H1 (cell line): ENCODE data around the gene CEP95. TPM values are rescaled to one million over a fixed set of nuclear protein-coding genes. Genes with fewer than 3 reads are reported as not detected.
A peak's percentile ranks its signal among the peaks of the same experiment; 100 is the strongest.
"Not testable (repeated sequence)": the region's sequence is repeated elsewhere in the genome, so short reads cannot be mapped to it uniquely, and the experiment has no call there.

ENCODE experiments used
- CTCF ChIA-PET: fragments of 300-600 bp; sonication (Branson Sonifier 250); formaldehyde crosslinking; loops from one replicate; lab custom pipeline; 2021; ENCODE audit not compliant: partially characterized antibody; lab: Charles Lee
- POLR2A ChIA-PET: fragments of 300-600 bp; sonication (Branson Sonifier 250); formaldehyde crosslinking; loops from one replicate; lab custom pipeline; 2021; ENCODE audit warnings: inconsistent platforms; ENCODE audit not compliant: partially characterized antibody; lab: Charles Lee
- DNase-seq, 2 experiments: peaks; one replicate each; pipeline versions ENCODE4 v3.0.0 to v3.0.0-alpha.2; 2010 to 2022; ENCODE audit warnings: low spot score in 2 of 2, low read depth in 1 of 2, mixed read lengths in 1 of 2
- FAIRE-seq: peaks from 2 replicates; lab custom pipeline; 2011; peaks lifted over from hg19 to GRCh38; lab: Jason Lieb, UNC
- H2AFZ ChIP-seq: 2 replicates; pipeline ENCODE4 v1.8.1; 2012; ENCODE audit warnings: low read length, inconsistent platforms
- H2AK5ac ChIP-seq: 2 replicates; pipeline ENCODE4 v1.6.1; 2013; ENCODE audit warnings: low read depth, low read length
- H2BK120ac ChIP-seq: replicated peaks from 2 replicates; pipeline ENCODE3; 2013; ENCODE audit warnings: low read depth, low read length, inconsistent platforms
- H2BK12ac ChIP-seq: 2 replicates; pipeline ENCODE4 v1.6.1; 2013; ENCODE audit warnings: low read depth, low read length
- H2BK15ac ChIP-seq: 2 replicates; pipeline ENCODE4 v1.6.1; 2013; ENCODE audit warnings: low read length
- H2BK20ac ChIP-seq: 2 replicates; pipeline ENCODE4 v1.6.1; 2013; ENCODE audit warnings: low read length
- H2BK5ac ChIP-seq: 2 replicates; pipeline ENCODE4 v1.6.1; 2013; ENCODE audit warnings: low read depth, low read length
- H3K14ac ChIP-seq: 2 replicates; pipeline ENCODE4 v1.6.1; 2013; ENCODE audit warnings: inconsistent platforms; ENCODE audit not compliant: insufficient read length
- H3K18ac ChIP-seq: 2 replicates; pipeline ENCODE4 v1.6.1; 2013; ENCODE audit warnings: low read length; ENCODE audit errors: extremely low read depth
- H3K23ac ChIP-seq: 2 replicates; pipeline ENCODE4 v1.6.1; 2013; ENCODE audit warnings: inconsistent platforms; ENCODE audit not compliant: insufficient read length
- H3K23me2 ChIP-seq: 2 replicates; pipeline ENCODE4 v1.6.1; 2013; ENCODE audit warnings: low read depth, low read length
- H3K27ac ChIP-seq: 2 replicates; pipeline ENCODE4 v1.6.1; 2011; ENCODE audit warnings: low read depth, low read length, inconsistent platforms
- H3K27me3 ChIP-seq, 4 experiments: replicated peaks in 1 of 4; 1 replicate in 1 of 4; 2 replicates in 3 of 4; pipeline versions ENCODE4 v1.6.1 to v1.8.1; 2011 to 2013; ENCODE audit warnings: low read length in 3 of 4, mild to moderate bottlenecking in 3 of 4, inconsistent platforms in 2 of 4, mixed read lengths in 2 of 4, moderate library complexity in 1 of 4; ENCODE audit not compliant: control insufficient read depth in 3 of 4, insufficient read depth in 3 of 4; ENCODE audit errors: extremely low read depth in 1 of 4
- H3K36me3 ChIP-seq, 4 experiments: 2 replicates each; pipeline versions ENCODE4 v1.6.1 to v1.8.1; 2011 to 2013; ENCODE audit warnings: mild to moderate bottlenecking in 4 of 4, low read length in 3 of 4, moderate library complexity in 2 of 4, control low read depth in 1 of 4, inconsistent platforms in 1 of 4; ENCODE audit not compliant: insufficient read depth in 4 of 4, control insufficient read depth in 2 of 4
- H3K4ac ChIP-seq: replicated peaks from 2 replicates; pipeline ENCODE3; 2013; ENCODE audit warnings: low read length, low read depth, mixed read lengths, inconsistent platforms; ENCODE audit not compliant: insufficient read length
- H3K4me1 ChIP-seq, 4 experiments: replicated peaks in 1 of 4; 1 replicate in 1 of 4; 2 replicates in 3 of 4; pipeline versions ENCODE4 v1.6.1 to v1.8.1; 2011 to 2013; ENCODE audit warnings: low read length in 3 of 4, inconsistent platforms in 2 of 4, mixed read lengths in 1 of 4; ENCODE audit not compliant: insufficient read depth in 4 of 4, control insufficient read depth in 3 of 4
- H3K4me2 ChIP-seq, 2 experiments: 2 replicates each; pipeline versions ENCODE4 v1.6.1 to v1.8.1; 2011 to 2013; ENCODE audit warnings: low read depth in 2 of 2, low read length in 2 of 2, control low read depth in 1 of 2, inconsistent platforms in 1 of 2, mild to moderate bottlenecking in 1 of 2; ENCODE audit not compliant: insufficient read depth in 1 of 2
- H3K4me3 ChIP-seq, 4 experiments: fragments of 200-600, 300-600 bp in 1 of 4; sonication (generic), shearing (Covaris generic), sonication (Bioruptor Twin) in 1 of 4; 2 replicates each; pipeline versions ENCODE4 v1.5.1 to v1.8.1; 2011 to 2016; ENCODE audit warnings: low read length in 4 of 4, low read depth in 3 of 4, control low read depth in 2 of 4, inconsistent platforms in 2 of 4, mild to moderate bottlenecking in 2 of 4, mixed read lengths in 1 of 4, moderate library complexity in 1 of 4; ENCODE audit not compliant: insufficient read depth in 2 of 4; ENCODE audit errors: extremely low read depth in 1 of 4
- H3K56ac ChIP-seq: replicated peaks from 2 replicates; pipeline ENCODE3; 2013; ENCODE audit warnings: low read depth, mild to moderate bottlenecking, mixed read lengths, low read length, inconsistent platforms; ENCODE audit not compliant: insufficient read length
- H3K79me1 ChIP-seq: 2 replicates; pipeline ENCODE4 v1.6.1; 2013; ENCODE audit warnings: low read depth, low read length, control low read depth
- H3K79me2 ChIP-seq, 2 experiments: 2 replicates each; pipeline versions ENCODE4 v1.6.1 to v1.8.1; 2012 to 2013; ENCODE audit warnings: low read length in 2 of 2, mild to moderate bottlenecking in 2 of 2, inconsistent platforms in 1 of 2; ENCODE audit not compliant: insufficient read depth in 2 of 2, control insufficient read depth in 1 of 2
- H3K9ac ChIP-seq, 4 experiments: replicated peaks in 1 of 4; 1 replicate in 1 of 4; 2 replicates in 3 of 4; pipeline versions ENCODE4 v1.6.1 to v1.8.1; 2011 to 2013; ENCODE audit warnings: low read depth in 3 of 4, low read length in 3 of 4, control low read depth in 2 of 4, mild to moderate bottlenecking in 2 of 4, moderate library complexity in 2 of 4, inconsistent platforms in 1 of 4; ENCODE audit errors: extremely low read depth in 1 of 4
- H3K9me3 ChIP-seq, 2 experiments: 2 replicates each; pipeline versions ENCODE4 v1.6.1 to v1.8.1; 2012 to 2013; ENCODE audit warnings: mild to moderate bottlenecking in 2 of 2, moderate library complexity in 2 of 2, control low read depth in 1 of 2, inconsistent platforms in 1 of 2, low read depth in 1 of 2, low read length in 1 of 2, mixed read lengths in 1 of 2; ENCODE audit not compliant: insufficient read depth in 2 of 2
- H4K20me1 ChIP-seq, 2 experiments: replicated peaks in 1 of 2; 2 replicates each; pipeline versions ENCODE3 to v1.8.1; 2011 to 2013; ENCODE audit warnings: inconsistent platforms in 2 of 2, low read length in 2 of 2, mild to moderate bottlenecking in 1 of 2; ENCODE audit not compliant: insufficient read depth in 2 of 2, control insufficient read depth in 1 of 2
- H4K5ac ChIP-seq: 2 replicates; pipeline ENCODE4 v1.6.1; 2013; ENCODE audit warnings: low read length, low read depth, mixed read lengths, inconsistent platforms; ENCODE audit not compliant: insufficient read length
- H4K8ac ChIP-seq: 2 replicates; pipeline ENCODE4 v1.8.0; 2013; ENCODE audit warnings: mild to moderate bottlenecking, moderate library complexity, low read length, inconsistent platforms; ENCODE audit not compliant: insufficient read depth; ENCODE audit errors: extremely low read depth
- H4K91ac ChIP-seq: replicated peaks from 2 replicates; pipeline ENCODE3; 2013; ENCODE audit warnings: low read length, mixed read lengths, inconsistent platforms; ENCODE audit not compliant: insufficient read length
- WGBS, 2 experiments: shearing (Covaris generic) in 1 of 2; methylation state at CpG; one replicate each; pipeline versions ENCODE4 v1.1.6 to v1.1.7; 2013 to 2015; ENCODE audit warnings: low lambda C conversion rate in 2 of 2, mixed read lengths in 2 of 2, inconsistent platforms in 1 of 2, low coverage in 1 of 2, missing lambda C conversion rate in 1 of 2; ENCODE audit not compliant: insufficient replicate concordance in 2 of 2, insufficient coverage in 1 of 2, insufficient read length in 1 of 2; ENCODE audit errors: extremely low coverage in 1 of 2, missing lambda C conversion rate in 1 of 2; 5-methylcytosine and 5-hydroxymethylcytosine counted together
- polyA plus RNA-seq, 7 experiments: library from polyadenylated mRNA; depleted of rRNA in 3 of 7; stranded (reverse) in 5 of 7; unstranded in 2 of 7; fragments of >200 nt in 5 of 7; fragments of 200-250 nt in 2 of 7; gene quantifications; 1 replicate in 5 of 7; 2 replicates in 1 of 7; 4 replicates in 1 of 7; pipeline versions ENCODE4 v1.2.1 to v1.2.3, GENCODE V29; 2011 to 2013; ENCODE audit warnings: missing spikeins in 2 of 7, mixed read lengths in 2 of 7
- total RNA-seq: library from RNA; stranded (reverse); fragmentation: NEBNext Ultra II Directional; extraction: Animal tissue kit (Norgen Biotek cat#: 25700); gene quantifications from 2 replicates; pipeline ENCODE4 v1.2.1, GENCODE V29; 2021

CEP95 gene
- total and polyA plus RNA-seq, 2 of the 8 experiments (the other 6 are each of a cell fraction or from before 2014, with no cell fraction given), result 22.3 to 51.5 TPM

- not testable (repeated sequence) for H2BK20ac ChIP-seq, H2AK5ac ChIP-seq, H4K5ac ChIP-seq, H4K20me1 ChIP-seq, FAIRE-seq, H3K4ac ChIP-seq, H3K79me1 ChIP-seq, H3K9me3 ChIP-seq, H3K14ac ChIP-seq, H2BK5ac ChIP-seq, H4K91ac ChIP-seq, H3K23me2 ChIP-seq, H2BK12ac ChIP-seq, H3K18ac ChIP-seq, DNase-seq, H2BK120ac ChIP-seq, H3K9ac ChIP-seq, H3K4me1 ChIP-seq, H2AFZ ChIP-seq, H3K23ac ChIP-seq, H2BK15ac ChIP-seq, H4K8ac ChIP-seq, H3K27me3 ChIP-seq, H3K27ac ChIP-seq, H3K56ac ChIP-seq
- POLR2A ChIA-PET, result interaction anchor here (11.8 kb wide), 1 partner anchor 9 kb away, joined by 320 read pairs; the partner anchor contains the start of genes CEP95 and DDX5
- Histone ChIP-seq H3K79me2 (peaks cover 7 to 38% of the 10 kb centered on the region in 2 experiments; a peak in 3 of 4 replicates), H3K4me2 (peak overlapping the region in 1 of 2 experiments; percentile 83; a peak in 3 of 4 replicates), H3K4me3 (peak overlapping the region in 1 of 4 experiments; percentile 70; a peak in 2 of 8 replicates), H3K36me3 (peaks cover 12 to 57% (median 34%) of the 10 kb centered on the region in 4 experiments)
- WGBS, 2 experiments, result 93 to 100% methylated on average over 1 to 5 of the region's 5 CpGs
- CTCF ChIA-PET, result interaction anchor here (4.6 kb wide), 1 partner anchor 76 kb away, joined by 29 read pairs; no protein-coding TSS in a partner anchor
Observed at GRCh38 chr17:64495300-64495699, 11.5 kb upstream of the CEP95 start.
